Gastrocnemius medialis (tissue), 4 donors: ENCODE data around the gene INCA1. TPM values are rescaled to one million over a fixed set of nuclear protein-coding genes. Genes with fewer than 3 reads are reported as not detected.

Experiments
- ATAC-seq, 2 donors: fragments of 150-250 bp; one replicate each; pipeline ENCODE4 v1.9.1; 2016
- DNase-seq, 2 donors: peaks; one replicate each; pipeline ENCODE4 v3.0.0-alpha.2; 2019
- H3K27ac ChIP-seq, 4 donors: fragments of 200-600 bp; sonication (generic); 1 replicate in 1 of 4; 2 replicates in 3 of 4; pipeline ENCODE4 v1.5.1; 2016 to 2018; ENCODE audit warnings: mild to moderate bottlenecking in 2 of 4, moderate library complexity in 1 of 4
- H3K27me3 ChIP-seq, 3 donors: fragments of 200-600 bp; sonication (generic) in 2 of 3; 1 replicate in 1 of 3; 2 replicates in 2 of 3; pipeline versions ENCODE4 v1.5.1 to v1.6.0; 2016 to 2019; ENCODE audit warnings: mild to moderate bottlenecking in 1 of 3, moderate library complexity in 1 of 3
- H3K36me3 ChIP-seq, 2 donors: fragments of 200-600 bp; sonication (generic) in 1 of 2; one replicate each; pipeline ENCODE4 v1.5.1; 2017 to 2018
- H3K4me1 ChIP-seq, 2 donors: fragments of 200-600 bp; sonication (generic) in 1 of 2; one replicate each; pipeline ENCODE4 v1.5.1; 2016 to 2017; ENCODE audit warnings: mild to moderate bottlenecking in 2 of 2
- H3K4me3 ChIP-seq, 4 donors: fragments of 200-600 bp; sonication (generic) in 3 of 4; 1 replicate in 1 of 4; 2 replicates in 3 of 4; pipeline ENCODE4 v1.5.1; 2016 to 2019; ENCODE audit warnings: mild to moderate bottlenecking in 2 of 4
- H3K9me3 ChIP-seq, 3 donors: fragments of 200-600 bp; sonication (generic) in 2 of 3; 1 replicate in 1 of 3; 2 replicates in 2 of 3; pipeline ENCODE4 v1.5.1; 2016 to 2019
- CTCF ChIP-seq, 5 experiments: fragments of 450-650 bp in 3 of 5; fragments of 200-600 bp in 2 of 5; sonication (generic) in 2 of 5; IDR thresholded peaks in 4 of 5; conservative IDR thresholded peaks in 1 of 5; 1 replicate in 4 of 5; 2 replicates in 1 of 5; pipeline ENCODE4 v1.5.1; 2016 to 2019; ENCODE audit warnings: antibody characterized with exemption in 5 of 5, mild to moderate bottlenecking in 3 of 5, moderate library complexity in 3 of 5
- POLR2A ChIP-seq, 2 donors: fragments of 450-650 bp; IDR thresholded peaks; one replicate each; pipeline ENCODE4 v1.6.1; 2017; ENCODE audit warnings: antibody characterized with exemption in 2 of 2, mild to moderate bottlenecking in 2 of 2, moderate library complexity in 2 of 2
- in situ Hi-C, 4 donors: fragments of 200-750 bp; cut with MboI; loops; one replicate each; pipeline versions ENCODE4 v1.15.0 to v1.8.0; 2017; ENCODE audit warnings: low sequenced_read_pairs in 4 of 4
- intact Hi-C: fragments of 100-400 bp; cut with DNase I; formaldehyde crosslinking; loops from one replicate; pipeline ENCODE4 v1.15.1; 2023; ENCODE audit warnings: low total_unique reads
- total RNA-seq, 4 donors: library from RNA; depleted of rRNA; stranded (reverse); fragments of >200 nt; gene quantifications; one replicate each; pipeline versions ENCODE4 v1.1.0 to v1.2.3, GENCODE V29; 2016

The INCA1 gene
- total RNA-seq, 4 donors from 2014 or later: 1.9 to 5.7 (median 4.3) TPM

- Histone ChIP-seq H3K4me3 (no peak overlapping the region), H3K27ac (peak overlapping the region; percentile 88 to 95 (median 94)), H3K27me3 (no peaks in the 10 kb centered on the region), H3K4me1 (peaks cover 27 to 33% of the 10 kb centered on the region in 2 donors), H3K36me3 (peaks cover 0 to 20% of the 10 kb centered on the region in 2 donors), H3K9me3 (no peaks in the 10 kb centered on the region)
- no peak for DNase-seq
- in situ Hi-C loops: no loop called here
- no peak for ATAC-seq
- TF ChIP-seq CTCF (IDR thresholded peaks at IDR 0.05 in 4 of 5, conservative IDR thresholded peaks at IDR 0.05 in 1 of 5) (no peak), POLR2A (IDR thresholded peaks at IDR 0.05) (no peak)
- intact Hi-C loops: no loop called here
Measured at GRCh38 chr17:4965311-4965986, 31.9 kb downstream of the INCA1 start.

GRCh38 chr17:4960279-4960922 is 36.9 kb downstream of the INCA1 start:
- peaks cover 8 to 25% of the 10 kb centered on the region in 2 donors for H3K4me1 ChIP-seq
- no peak overlapping the region for H3K4me3 ChIP-seq
- in situ Hi-C loops: no loop called here
- H3K36me3 ChIP-seq: peaks cover 0 to 21% of the 10 kb centered on the region in 2 donors
- DNase-seq (no peak), ATAC-seq (no peak)
- intact Hi-C loops: no loop called here
- H3K27ac ChIP-seq: peak overlapping the region in 2 of 4 donors; percentile 64 to 100
- H3K27me3 ChIP-seq: no peaks in the 10 kb centered on the region
- TF ChIP-seq CTCF (IDR thresholded peaks at IDR 0.05 in 4 of 5, conservative IDR thresholded peaks at IDR 0.05 in 1 of 5) (no peak), POLR2A (IDR thresholded peaks at IDR 0.05) (no peak)
- H3K9me3 ChIP-seq: no peaks in the 10 kb centered on the region

GRCh38 chr17:4959261-4959965 is 37.9 kb downstream of the INCA1 start:
- Histone ChIP-seq H3K9me3 (no peaks in the 10 kb centered on the region), H3K4me3 (no peak overlapping the region), H3K27me3 (no peaks in the 10 kb centered on the region), H3K36me3 (peaks cover 0 to 23% of the 10 kb centered on the region in 2 donors), H3K4me1 (peaks cover 10 to 29% of the 10 kb centered on the region in 2 donors), H3K27ac (peak overlapping the region; percentile 45 to 100 (median 64))
- ATAC-seq (peak in 1 of 2 donors; percentile 31), DNase-seq (no peak)
- TF ChIP-seq POLR2A (IDR thresholded peaks at IDR 0.05) (no peak), CTCF (IDR thresholded peaks at IDR 0.05 in 4 of 5, conservative IDR thresholded peaks at IDR 0.05 in 1 of 5) (no peak)
- intact Hi-C loops: no loop called here
- in situ Hi-C loops: no loop called here

GRCh38 chr17:4958102-4958501 is 39.2 kb downstream of the INCA1 start:
- TF ChIP-seq CTCF (IDR thresholded peaks at IDR 0.05 in 4 of 5, conservative IDR thresholded peaks at IDR 0.05 in 1 of 5): no peak
- no peaks in the 10 kb centered on the region for H3K9me3 ChIP-seq
- peak overlapping the region; percentile 45 to 100 (median 64) for H3K27ac ChIP-seq
- ATAC-seq (peak in 1 of 2 donors; percentile 57), DNase-seq (peak in 1 of 2 donors; percentile 63)
- in situ Hi-C loops: no loop called here
- H3K4me1 ChIP-seq: peaks cover 23 to 41% of the 10 kb centered on the region in 2 donors
- no peak overlapping the region for H3K4me3 ChIP-seq
- H3K36me3 ChIP-seq: peaks cover 0 to 29% of the 10 kb centered on the region in 2 donors
- intact Hi-C loops: no loop called here
- no peaks in the 10 kb centered on the region for H3K27me3 ChIP-seq
